Heart left ventricle (tissue), 16 donors: Measurements from ENCODE around the gene CRB1. TPM values are rescaled to one million over a fixed set of nuclear protein-coding genes. Genes with fewer than 3 reads are reported as not detected.
A peak's percentile ranks its signal among the peaks of the same experiment; 100 is the strongest.

Experiments used
- ATAC-seq, 4 donors: fragments of 200-7000 bp; cut with Tn5 transposase; one replicate each; pipeline ENCODE4 v1.9.1; 2020 to 2022; ENCODE audit warnings: moderate library complexity in 4 of 4, mild to moderate bottlenecking in 3 of 4, moderate number of reproducible peaks in 1 of 4
- DNase-seq, 5 donors: peaks; one replicate each; pipeline ENCODE4 v3.0.0-alpha.2; 2020
- H3K27ac ChIP-seq, 12 donors: fragments of 200-600 bp; sonication (generic) in 4 of 12; one replicate each; pipeline versions ENCODE4 v1.5.0 to v1.8.0; 2016 to 2022; ENCODE audit warnings: mild to moderate bottlenecking in 2 of 12
- H3K27me3 ChIP-seq, 9 donors: fragments of 200-600 bp; sonication (generic) in 2 of 9; one replicate each; pipeline versions ENCODE4 v1.5.1 to v1.8.0; 2016 to 2022; ENCODE audit warnings: mild to moderate bottlenecking in 3 of 9
- H3K36me3 ChIP-seq, 9 donors: fragments of 200-600 bp; sonication (generic) in 2 of 9; one replicate each; pipeline versions ENCODE4 v1.5.0 to v1.8.0; 2018 to 2022; ENCODE audit warnings: mild to moderate bottlenecking in 2 of 9
- H3K4me1 ChIP-seq, 12 donors: fragments of 200-600 bp; sonication (generic) in 4 of 12; one replicate each; pipeline versions ENCODE4 v1.5.0 to v1.8.0; 2016 to 2022; ENCODE audit warnings: mild to moderate bottlenecking in 3 of 12
- H3K4me3 ChIP-seq, 12 donors: fragments of 200-600 bp; sonication (generic) in 4 of 12; one replicate each; pipeline versions ENCODE4 v1.5.0 to v1.8.0; 2017 to 2022; ENCODE audit warnings: mild to moderate bottlenecking in 9 of 12, moderate library complexity in 4 of 12
- H3K9me3 ChIP-seq, 12 donors: fragments of 200-600 bp; sonication (generic) in 4 of 12; one replicate each; pipeline versions ENCODE4 v1.5.0 to v1.8.0; 2016 to 2022; ENCODE audit warnings: mild to moderate bottlenecking in 1 of 12
- CTCF ChIP-seq, 12 donors: fragments of 200-600 bp; sonication (generic) in 4 of 12; IDR thresholded peaks; one replicate each; pipeline versions ENCODE4 v1.5.0 to v1.8.0; 2018 to 2022; ENCODE audit warnings: antibody characterized with exemption in 12 of 12, mild to moderate bottlenecking in 5 of 12
- POLR2A ChIP-seq, 2 donors: fragments of 450-650 bp; IDR thresholded peaks; one replicate each; pipeline ENCODE4 v1.6.1; 2017; ENCODE audit warnings: antibody characterized with exemption in 2 of 2, mild to moderate bottlenecking in 2 of 2, moderate library complexity in 2 of 2
- WGBS, 4 donors: extraction: QIAGEN DNeasy Blood & Tissue Kit in 2 of 4; methylation state at CpG; one replicate each; pipeline versions ENCODE4 v1.1.5 to v1.1.7; 2013 to 2018; 5-methylcytosine and 5-hydroxymethylcytosine counted together
- intact Hi-C, 10 donors: fragments of 100-400 bp; cut with DNase I; formaldehyde crosslinking; loops; one replicate each; pipeline versions ENCODE4 v1.11.1 to v1.14.2; 2022
- polyA plus RNA-seq, 2 donors: library from polyadenylated mRNA; stranded (reverse); fragments of 200-250 nt; gene quantifications; one replicate each; pipeline ENCODE4 v1.2.3, GENCODE V29; 2013
- total RNA-seq, 9 donors: library from RNA; depleted of rRNA in 2 of 9; stranded (reverse); fragments of >200 nt in 2 of 9; fragmentation: NEBNext Ultra II Directional in 3 of 9; extraction: Animal tissue kit (Norgen Biotek cat#: 25700) in 3 of 9; gene quantifications; one replicate each; pipeline versions ENCODE4 v1.1.0 to v1.2.4, GENCODE V29; 2016 to 2023
- donor health status: ischemic (EF 13 %, LVEDD 7.1; RV severe dilation, severe dysfunction).
- donor health status: healthy with polysubstance abuse.
- donor health status: DM: no; HTN: yes; CAD: no.
- donor health status: DM: no; HTN: no; CAD: no.
- donor health status: ischemic (EF 25% LVEDD 6.9; RV normal size, moderate dysfunction).
- donor health status: ischemic (EF 25% LVEDD 5.7; RV mildly dilated, moderate dysfunction).
- donor health status: healthy.
- donor health status: DM: yes; HTN: yes; CAD: no.
- donor health status: ischemic (EF 35%, LVEDD 5.7; RV mildly dilated, moderate dysfunction).
- donor health status: nonischemic (EF 11% LVEDD 7.7; RV severe dilation, severe dysfunction).
- donor health status: DM: yes; HTN: yes; CAD: no.
- donor health status: PGD.
- donor health status: ischemic (EF 29% LVEDD 5.4; RV normal size, mild dysfunction).
- donor health status: nonischemic (EF 23%, LVEDD 6.1; RV moderate dilation, normal function).

The CRB1 gene
- total and polyA plus RNA-seq, 11 donors: 0.06 to 0.56 (median 0.29) TPM; not detected in 2

- intact Hi-C loops: no loop called here
- 35 to 46% (median 43%) methylated on average over 4 of the region's 4 CpGs for WGBS, 4 donors
- H3K4me1 ChIP-seq: no peaks in the 10 kb centered on the region
- H3K27ac ChIP-seq: no peak overlapping the region
- no peak overlapping the region for H3K4me3 ChIP-seq
- TF ChIP-seq CTCF (IDR thresholded peaks at IDR 0.05) (no peak), POLR2A (IDR thresholded peaks at IDR 0.05) (no peak)
- H3K9me3 ChIP-seq: no peaks in the 10 kb centered on the region
- DNase-seq (peak in 1 of 5 donors; percentile 40), ATAC-seq (no peak)
- H3K36me3 ChIP-seq: no peaks in the 10 kb centered on the region
- no peaks in the 10 kb centered on the region for H3K27me3 ChIP-seq
Measured at GRCh38 chr1:197343663-197344273, 75.7 kb downstream of the CRB1 start.

- no peak overlapping the region for H3K4me3 ChIP-seq
- H3K4me1 ChIP-seq: no peaks in the 10 kb centered on the region
- TF ChIP-seq CTCF (IDR thresholded peaks at IDR 0.05) (no peak), POLR2A (IDR thresholded peaks at IDR 0.05) (no peak)
- intact Hi-C loops: loop anchor here in 5 of 10 donors (10.0 kb wide), 2 partner anchors 127 to 167 kb away; no protein-coding TSS in a partner anchor
- DNase-seq: no peak
- 50 to 63% (median 56%) methylated on average over 2 of the region's 2 CpGs for WGBS, 4 donors
- H3K27ac ChIP-seq: no peak overlapping the region
- no peaks in the 10 kb centered on the region for H3K27me3 ChIP-seq
- H3K36me3 ChIP-seq: no peaks in the 10 kb centered on the region
- no peak for ATAC-seq
- no peaks in the 10 kb centered on the region for H3K9me3 ChIP-seq
Measured at GRCh38 chr1:197351821-197352440, 83.9 kb downstream of the CRB1 start.

GRCh38 chr1:197355248-197355995 is 87.4 kb downstream of the CRB1 start:
- peak in 1 of 5 donors; percentile 59 for DNase-seq
- no peaks in the 10 kb centered on the region for H3K4me1 ChIP-seq
- ATAC-seq: peak in 1 of 4 donors; percentile 20

More at GRCh38 chr1:197355248-197355995, 87.4 kb downstream of the CRB1 start:
- 90 to 96% (median 94%) methylated on average over 21 to 39 of the region's 39 CpGs for WGBS, 4 donors
- Histone ChIP-seq H3K27me3 (no peaks in the 10 kb centered on the region), H3K27ac (no peak overlapping the region), H3K4me3 (no peak overlapping the region), H3K9me3 (no peaks in the 10 kb centered on the region), H3K36me3 (no peaks in the 10 kb centered on the region)
- intact Hi-C loops: loop anchor here in 9 of 10 donors (5.0 to 10.0 kb wide), 4 partner anchors 131 to 173 kb away; no protein-coding TSS in a partner anchor
- TF ChIP-seq CTCF (IDR thresholded peaks at IDR 0.05) (no peak), POLR2A (IDR thresholded peaks at IDR 0.05) (no peak)
